Muscle of arm (tissue), 12 donors: Measurements from ENCODE around the gene SECISBP2. TPM values are rescaled to one million over a fixed set of nuclear protein-coding genes. Genes with fewer than 3 reads are reported as not detected.
"Not testable (repeated sequence)": the region's sequence is repeated elsewhere in the genome, so short reads cannot be mapped to it uniquely, and the experiment has no call there.

Experiments used
- DNase-seq: peaks from one replicate; pipeline ENCODE4 v3.0.0-alpha.2; 2013
- polyA plus RNA-seq, 12 donors: library from polyadenylated mRNA; unstranded; fragments of 120-200 nt; gene quantifications; one replicate each; pipeline ENCODE4 v1.2.1, GENCODE V29; 2013; ENCODE audit not compliant: insufficient read length in 12 of 12

SECISBP2 gene
- polyA plus RNA-seq, 12 donors, result 32.3 to 68.2 (median 45.0) TPM; not detected in 1

DNA sequence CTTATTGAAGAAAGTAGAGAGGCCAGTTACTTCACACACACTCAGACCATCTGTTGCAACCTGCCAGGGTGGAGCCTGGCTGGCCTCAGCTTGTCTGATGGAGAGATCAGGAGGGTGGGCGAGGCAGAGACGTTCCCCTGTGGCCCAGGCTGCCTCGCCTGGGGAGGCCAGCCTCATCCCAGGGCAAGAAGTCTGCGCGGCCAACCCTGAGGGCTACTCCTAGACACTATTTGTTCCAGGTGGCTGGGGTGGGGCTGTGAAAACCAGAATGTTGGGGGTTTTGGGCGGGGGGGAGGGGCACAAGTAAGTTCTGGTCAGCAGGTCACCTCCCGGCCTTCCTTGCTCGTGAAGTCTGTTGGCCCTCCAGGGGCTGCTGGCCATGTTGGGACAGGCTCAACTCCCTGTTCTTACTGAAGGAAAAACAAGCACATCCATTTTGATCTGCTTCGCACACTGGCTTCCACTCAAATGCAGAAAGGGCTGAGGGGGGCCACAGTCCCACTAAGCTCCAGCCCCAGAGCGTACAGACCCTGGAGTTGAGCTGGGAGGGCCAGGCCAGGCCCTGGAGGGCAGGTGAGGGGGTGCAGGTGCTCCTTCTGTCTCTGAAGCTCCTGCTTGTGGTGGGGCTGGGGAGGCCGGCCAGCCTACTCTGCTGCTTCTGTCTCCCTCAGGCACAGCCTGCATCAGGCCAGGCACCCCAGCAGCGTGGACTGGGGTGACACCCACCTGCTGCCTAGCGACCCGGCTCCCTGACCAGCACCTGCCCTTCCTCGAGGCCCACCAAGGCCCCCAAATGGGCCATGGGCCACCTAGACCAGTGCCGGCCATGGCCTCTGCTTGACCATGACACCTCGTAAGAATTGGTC is 46.6 kb downstream of the SECISBP2 start:
- no peak for DNase-seq

DNA sequence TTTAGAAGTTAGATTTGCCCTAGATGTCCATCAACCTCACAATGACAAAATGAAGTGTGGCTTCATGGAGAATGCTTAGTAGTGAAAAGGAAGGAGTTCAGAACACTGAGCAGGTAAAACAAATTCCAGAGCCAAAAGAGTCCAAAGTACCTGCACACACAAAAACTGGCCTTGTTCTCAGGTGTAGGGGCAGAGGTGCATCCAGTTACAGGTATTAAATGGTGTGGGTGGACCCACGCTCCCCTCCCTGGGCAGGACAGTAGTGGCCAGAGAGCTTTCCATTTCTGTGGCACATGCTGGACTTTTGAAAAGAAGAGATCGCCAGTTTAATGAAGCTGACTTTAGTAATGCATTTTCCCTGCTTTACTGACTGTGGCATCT is 47.2 kb downstream of the SECISBP2 start:
- DNase-seq, result no peak

DNA sequence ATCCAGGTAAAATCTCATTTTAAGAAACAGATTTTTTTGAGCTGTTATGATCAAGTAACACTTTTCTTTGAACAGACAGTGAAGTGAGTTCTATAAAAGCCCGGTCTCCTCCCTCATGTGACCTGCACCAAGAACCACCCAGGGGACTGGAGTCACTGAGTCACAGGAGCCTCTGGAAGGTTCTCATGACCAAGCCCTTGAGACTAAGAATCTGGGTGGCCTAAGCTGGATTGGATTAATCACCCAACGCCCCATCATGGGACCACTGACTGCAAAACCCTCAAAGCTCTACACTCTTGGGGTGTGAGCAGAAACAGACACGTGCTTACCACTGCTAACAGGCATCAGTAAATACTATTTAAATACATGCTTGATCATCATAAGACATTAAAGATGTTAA is 48.4 kb downstream of the SECISBP2 start:
- DNase-seq, result no peak

DNA sequence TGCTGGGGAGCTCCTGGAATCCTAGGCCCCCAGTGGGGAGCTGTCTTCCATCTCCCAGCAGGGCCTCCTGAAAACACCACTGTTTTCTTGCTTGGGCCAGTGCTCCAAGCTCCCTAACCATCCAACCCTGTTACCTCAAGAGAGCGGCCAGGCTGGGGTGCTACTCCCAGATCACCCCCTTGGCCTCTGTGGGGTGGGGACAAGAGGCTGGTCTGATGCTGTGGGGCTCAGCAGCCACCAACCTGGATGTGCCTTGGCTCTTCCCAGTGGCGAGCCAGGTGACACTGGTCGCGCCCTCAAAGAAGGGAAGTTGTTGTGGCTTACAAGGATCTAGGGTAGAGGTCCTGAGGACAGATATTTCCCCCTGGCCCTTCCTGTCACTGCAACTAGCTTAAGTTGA is 49.0 kb downstream of the SECISBP2 start:
- no peak for DNase-seq

DNA sequence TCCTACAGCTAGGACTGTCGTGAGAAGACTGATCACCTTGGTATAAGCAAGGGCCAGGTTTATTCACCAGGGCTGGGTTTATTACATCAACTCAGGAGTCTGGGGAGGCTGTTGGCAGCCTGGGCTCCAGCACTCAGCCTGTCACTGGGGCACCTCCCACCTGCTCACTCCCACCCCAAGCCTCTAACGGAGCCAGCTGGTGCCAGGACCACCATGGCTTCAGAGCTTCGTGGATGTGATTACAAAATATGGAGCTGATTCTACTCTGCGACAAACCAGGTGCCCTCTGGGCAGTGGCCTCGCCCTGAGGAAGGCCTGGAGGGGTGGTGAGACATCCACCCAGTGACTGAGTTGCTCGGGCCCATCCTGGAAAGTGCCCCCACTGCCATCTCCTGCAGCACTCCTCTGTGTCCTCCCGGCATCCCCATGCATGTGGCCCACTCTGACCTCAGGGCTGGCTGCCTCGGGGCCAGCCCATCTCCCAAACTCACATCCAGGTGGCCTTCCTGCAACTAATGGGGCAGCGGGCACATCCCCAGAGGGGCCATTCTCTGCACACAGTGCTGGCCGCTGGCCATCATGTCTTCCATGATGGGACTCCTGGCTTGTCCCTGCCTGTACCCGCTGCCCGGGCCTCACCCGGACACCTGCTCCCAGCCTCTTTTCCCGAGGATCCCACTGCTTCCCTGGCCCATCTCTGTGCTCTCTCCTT is 49.6 kb downstream of the SECISBP2 start:
- DNase-seq, result no peak

DNA sequence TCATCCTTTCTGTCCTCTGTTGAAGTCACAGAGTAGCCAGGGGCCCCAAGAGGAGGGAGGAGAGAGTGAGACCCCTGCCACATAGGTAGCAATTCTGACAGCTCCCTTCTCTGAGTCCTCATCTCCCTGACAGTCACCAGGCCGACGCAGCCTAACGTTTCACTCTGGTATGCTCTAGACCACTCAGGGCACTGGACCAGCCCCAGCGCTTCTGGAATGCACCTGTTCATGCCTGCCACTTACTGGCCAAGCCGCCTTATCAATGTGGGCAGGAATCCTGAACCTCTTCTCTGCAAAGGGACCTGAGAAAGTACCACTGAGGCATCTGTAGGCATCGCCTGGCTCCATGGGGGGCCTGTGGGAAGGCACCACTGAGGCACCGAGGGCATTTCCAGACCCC is 50.2 kb downstream of the SECISBP2 start:
- DNase-seq, result no peak

DNA sequence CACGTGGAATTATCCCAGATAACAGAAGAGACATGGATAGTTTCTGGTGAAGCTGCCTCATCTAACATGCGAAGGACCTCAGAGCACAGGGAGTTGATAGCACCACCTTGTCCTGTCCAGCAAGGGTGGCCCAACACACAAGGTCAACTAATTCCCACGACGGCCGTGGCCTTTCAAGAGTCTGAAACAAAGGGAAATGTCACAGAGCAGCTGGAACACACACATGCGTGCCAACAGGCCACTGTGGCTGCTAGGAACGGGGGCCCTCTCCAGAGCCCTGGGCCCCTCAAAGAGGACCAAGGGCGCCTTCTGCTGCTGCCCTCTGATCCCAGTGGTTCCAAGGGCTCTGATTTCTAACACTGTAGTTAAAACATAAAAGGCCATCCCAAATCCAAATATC is 50.7 kb downstream of the SECISBP2 start:
- no peak for DNase-seq

DNA sequence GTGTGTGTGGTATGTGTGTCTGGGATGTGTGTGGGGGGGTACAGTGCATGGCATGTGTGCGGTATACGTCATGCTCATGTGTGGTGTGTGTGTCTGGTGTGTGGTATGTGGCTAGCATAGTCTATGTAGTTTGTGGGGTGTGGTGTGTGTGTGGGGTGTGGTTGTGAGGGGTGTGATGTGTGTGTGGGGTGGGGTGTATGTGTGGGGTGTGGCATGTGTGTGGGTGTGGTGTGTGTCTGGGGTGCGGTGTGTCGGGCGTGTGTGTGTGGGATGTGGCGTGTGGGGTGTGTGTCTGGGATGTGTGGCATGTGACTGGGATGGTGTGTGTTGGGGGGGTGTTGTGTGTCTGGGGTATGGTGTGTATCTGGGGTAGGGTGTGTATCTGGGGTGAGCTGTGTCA is 52.3 kb downstream of the SECISBP2 start:
- no peak for DNase-seq

DNA sequence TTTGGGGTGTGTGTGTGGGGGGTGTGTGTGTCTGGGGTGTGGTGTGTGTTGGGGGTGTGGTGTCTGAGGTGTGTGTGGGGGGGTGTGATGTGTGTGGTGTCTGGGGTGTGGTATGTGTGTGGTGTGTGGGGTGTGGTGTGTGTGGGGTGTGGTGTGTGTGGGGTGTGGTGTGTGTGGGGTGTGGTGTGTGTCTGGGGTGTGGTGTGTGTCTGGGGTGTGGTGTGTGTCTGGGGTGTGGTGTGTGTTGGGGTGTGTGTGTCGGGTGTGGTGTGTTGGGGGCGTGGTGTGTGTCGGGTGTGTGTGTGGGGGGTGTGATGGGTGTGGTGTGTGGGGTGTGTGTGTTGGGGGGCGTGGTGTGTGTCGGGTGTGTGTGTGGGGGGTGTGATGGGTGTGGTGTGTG is 53.5 kb downstream of the SECISBP2 start:
- DNase-seq, result not testable (repeated sequence)

DNA sequence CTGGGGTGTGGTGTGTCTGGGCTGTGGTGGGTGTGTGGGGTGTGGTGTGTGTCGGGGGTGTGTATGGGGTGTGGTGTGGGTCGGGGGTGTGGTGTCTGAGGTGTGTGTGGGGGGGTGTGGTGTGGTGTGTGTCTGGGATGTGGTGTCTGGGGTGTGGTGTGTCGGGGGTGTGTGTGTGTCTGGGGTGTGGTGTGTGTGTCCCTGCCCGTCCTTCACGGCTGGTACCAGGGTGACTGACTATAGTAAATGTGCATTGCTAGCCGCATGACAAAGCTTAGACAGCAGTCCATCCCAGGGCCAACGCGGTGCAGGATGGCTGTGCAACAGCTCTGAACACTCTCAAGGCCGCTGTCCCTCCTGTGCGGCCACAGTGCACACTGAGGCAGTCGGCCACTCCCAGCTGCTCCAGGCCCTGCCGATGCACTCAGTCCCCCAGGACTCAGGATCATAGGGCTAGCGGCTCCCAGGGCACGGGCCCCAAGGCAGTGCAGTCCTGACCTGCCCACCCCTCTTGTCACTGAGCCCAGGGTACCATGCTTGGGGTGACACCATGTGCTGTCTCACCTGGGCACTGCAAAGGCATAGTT is 54.0 kb downstream of the SECISBP2 start:
- no peak for DNase-seq

DNA sequence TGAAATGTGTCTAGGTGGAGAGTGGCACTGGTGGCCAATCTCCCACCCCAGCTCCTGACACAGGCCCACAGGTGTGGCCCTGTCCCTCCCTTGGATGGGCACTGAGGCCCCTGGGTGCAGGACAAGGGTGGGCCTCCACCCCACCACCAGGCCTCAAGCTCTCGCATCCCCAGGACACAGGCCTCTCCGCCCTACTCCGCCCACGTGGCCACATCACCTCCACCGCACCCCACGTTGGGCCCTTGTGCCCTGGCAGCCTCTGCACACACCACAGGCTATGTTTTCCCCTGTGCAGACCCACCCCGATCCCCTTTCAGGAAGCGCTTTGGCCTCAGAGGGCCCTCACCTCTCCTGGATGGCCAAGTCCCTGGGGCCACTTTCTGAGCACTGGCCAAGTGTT is 54.7 kb downstream of the SECISBP2 start:
- no peak for DNase-seq

DNA sequence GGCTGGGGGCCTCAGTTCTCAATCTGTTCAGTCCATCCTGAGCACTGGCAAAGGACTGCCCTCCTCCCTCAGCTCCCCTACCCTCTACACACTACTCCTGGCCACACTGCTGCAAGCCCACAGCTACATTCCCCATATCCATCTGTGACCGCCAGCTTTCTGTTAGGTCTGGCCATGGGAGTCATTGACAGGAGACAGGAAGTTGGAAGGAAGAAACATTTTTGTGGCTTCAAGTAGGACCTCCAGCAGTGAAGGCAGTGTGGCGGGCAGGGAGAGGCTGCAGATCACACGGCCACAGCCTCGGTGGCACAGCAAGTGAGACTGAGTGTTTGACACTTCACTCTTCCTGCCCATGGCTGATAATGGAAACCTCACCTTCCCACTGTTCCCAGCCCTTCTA is 55.9 kb downstream of the SECISBP2 start:
- no peak for DNase-seq

DNA sequence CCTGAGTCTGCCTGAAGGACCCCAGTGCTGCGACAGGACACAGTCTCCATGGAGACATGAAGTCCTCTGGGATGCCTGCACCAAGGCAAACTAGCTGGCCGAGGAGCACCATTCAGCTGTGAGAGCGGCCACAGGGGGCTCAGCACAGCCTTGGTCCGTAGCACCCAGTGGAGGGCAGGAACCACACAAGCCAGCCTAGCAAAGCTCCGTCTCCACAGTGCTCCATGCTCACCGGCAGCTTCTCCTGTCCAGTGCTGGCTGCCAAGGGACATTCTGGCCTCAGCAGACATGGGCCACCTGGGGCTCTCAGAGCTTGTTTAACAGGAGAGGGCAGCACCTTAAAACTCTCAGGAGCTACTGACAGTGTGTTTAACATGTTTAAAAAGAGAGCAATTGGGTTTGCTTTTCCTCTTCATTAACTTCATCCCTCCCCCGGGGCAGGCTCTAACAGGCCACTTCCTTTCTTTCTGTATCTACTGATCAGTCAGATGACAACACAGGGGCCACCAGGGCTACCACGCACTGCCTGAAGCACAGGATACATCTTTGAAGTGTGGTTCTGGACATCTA is 57.0 kb downstream of the SECISBP2 start:
- DNase-seq, result no peak

DNA sequence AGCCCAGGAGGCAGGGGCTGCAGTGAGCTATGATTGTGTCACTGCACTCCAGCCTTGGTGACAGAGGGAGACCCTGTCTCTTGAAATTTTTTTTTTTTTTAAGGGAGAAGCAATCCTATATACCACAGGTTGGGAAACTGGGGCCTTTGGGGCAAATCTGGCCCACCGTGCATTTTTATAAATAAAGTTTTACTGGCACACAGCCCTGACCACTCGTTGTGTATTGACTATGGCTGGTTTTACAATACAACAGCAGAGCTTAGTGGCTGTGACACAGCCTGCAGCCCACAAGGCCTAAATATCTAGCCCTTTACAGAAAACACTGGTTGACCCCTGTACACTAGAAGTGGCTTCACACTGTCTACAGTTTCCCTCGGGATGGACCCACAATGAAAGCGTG is 58.0 kb downstream of the SECISBP2 start:
- DNase-seq, result no peak

DNA sequence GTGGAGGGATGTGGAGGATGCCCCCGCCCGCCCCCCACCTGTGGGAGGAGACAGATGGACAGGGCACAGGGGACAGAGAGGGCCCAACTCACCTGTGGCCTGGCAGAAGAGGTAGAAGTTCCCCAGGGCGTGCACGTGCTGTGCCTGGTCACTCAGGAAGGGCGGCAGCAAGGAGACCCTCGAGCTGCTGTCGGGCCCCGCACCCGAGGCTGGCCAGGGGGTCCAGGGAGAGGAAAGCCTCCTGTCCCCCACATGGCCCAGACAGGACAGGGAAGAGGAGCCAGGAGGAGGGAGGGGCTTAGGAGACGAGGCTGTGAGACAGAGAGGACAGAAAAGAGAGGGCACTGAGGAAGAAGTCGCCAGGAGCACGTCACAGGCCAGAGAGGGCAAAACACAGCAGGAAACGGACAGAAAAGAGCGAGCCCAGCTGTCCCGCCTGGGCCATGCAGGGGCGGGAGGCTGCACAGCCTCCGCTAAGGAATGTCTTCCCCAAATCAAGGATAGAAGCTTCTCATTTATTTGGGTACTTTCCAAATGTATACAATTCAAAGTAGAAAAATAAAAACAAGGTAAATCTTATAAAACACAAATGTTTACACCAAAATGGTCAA is 58.5 kb downstream of the SECISBP2 start:
- no peak for DNase-seq

DNA sequence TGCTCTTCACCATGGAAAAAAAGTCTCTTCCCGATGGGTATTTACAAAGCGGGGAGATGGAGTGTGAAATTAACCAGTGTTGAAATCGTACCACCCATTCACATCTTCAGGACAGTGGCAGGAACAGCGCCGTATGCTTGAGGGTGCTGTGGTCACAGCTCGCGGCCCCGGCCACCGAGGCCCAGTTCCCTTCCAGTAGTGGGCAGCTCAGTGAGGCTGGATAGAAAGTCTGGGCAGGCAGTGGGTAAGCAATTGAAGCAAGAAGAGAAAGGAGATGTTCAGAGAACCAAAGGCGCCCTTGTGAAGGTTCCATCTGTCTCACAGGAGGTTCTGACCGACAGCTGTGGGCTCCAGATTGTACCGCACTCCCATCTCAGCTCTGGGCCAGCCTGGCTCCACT is 59.1 kb downstream of the SECISBP2 start:
- DNase-seq, result no peak

DNA sequence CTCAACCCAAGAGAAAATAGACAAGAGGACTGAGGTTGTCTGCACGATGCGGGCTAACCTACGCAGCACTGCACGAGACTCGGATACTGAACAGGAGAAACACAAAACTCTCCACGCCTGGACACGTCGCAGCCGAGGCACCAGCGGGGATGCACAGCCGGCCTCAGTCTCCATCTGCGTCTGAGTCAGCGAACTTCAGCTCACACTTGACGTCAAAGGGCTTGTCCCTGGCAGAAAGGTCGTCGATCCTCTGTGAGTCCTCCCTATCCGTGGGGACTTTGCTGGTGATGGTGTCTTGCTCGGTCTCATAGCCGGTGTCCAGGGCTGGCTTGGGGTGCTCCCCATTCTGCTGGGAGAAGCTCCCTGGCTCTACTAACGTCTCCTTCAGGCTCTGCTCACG is 60.2 kb downstream of the SECISBP2 start:
- no peak for DNase-seq

DNA sequence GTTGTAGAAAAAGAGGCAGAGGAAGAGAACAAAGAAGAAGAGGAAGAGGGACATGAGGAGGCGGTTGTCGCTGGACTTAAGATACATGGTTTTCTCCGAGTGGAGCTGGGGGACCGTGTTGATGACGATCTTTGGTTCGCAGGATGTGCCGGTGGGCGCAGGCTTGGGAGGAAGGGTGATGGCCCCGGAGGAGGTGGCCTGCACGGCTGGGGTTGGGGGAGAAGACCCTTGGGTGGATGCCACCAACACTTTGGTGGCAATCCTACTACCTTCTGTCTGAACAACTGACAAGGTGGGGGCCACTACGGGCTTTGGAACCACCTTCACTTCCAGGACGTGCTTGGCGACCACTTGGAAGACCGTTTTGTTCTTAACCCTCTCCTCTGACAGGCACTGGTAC is 60.7 kb downstream of the SECISBP2 start:
- DNase-seq, result no peak

DNA sequence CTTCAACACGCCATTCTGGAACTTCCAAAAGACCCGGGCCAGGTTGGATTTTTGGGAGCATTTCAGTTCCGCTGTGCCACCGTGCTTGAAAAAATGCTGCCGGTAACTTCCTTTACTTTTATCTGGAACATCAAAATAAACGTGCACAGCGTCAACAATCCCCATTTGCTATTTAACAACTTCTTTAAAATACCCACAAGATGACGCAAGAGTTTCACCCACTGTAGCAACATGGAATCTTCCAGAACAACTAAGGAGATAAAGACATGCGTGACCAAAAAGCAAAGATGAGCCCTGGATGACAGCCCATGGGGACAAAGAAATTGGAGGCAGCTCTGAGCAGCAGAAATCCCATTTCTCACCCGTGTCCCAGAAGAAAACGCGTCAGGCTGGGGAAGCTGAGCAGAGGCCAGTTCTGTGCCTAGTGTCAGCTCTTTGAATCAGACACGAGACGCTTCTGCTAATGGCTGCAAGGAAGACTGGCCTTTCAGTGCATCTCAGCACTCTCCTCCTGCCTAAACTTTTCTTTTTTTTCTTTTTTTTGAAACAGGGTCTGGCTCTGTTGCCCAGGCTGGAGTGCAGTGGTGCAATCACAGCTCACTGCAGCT is 61.3 kb downstream of the SECISBP2 start:
- no peak for DNase-seq

DNA sequence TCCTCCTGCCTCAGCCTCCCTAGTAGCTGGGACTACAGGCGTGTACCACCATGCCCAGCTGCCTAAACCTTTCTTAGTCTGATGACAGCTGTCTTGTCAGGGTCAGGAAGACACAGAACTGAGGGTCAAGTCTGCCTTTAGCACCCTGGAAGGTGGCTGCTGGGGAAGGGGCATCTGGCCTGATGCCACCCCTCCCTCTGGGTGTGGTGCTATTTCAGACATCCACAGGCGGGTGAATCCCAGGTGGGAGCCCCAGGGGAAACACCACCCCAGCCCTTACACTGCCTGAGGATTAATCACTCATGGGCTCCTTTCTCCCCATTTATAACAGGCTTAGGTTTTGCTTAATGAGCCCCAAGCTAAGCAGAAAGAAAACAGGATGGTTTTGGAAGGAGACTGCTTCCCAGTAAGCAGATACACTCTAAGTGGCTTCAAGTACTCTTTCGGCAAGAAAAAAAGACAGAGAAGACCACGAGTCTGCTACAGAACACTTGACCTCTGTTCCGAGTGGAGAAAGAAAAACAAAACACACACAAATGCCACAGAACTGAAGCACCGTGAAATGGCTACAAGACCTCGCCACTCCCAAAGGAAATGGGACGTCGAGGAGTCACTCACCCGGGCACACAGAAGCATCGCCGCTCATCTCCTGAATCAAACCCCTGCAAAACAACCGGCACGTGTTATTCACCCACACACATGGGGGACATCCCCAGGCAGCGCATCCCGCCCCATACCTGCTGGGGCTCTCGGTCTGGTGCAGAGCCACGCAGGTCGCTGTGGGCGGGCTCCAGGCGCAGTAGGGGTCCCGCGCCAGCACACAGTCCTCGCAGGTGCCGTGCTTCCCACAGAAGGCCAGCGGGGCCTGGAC is 62.4 kb downstream of the SECISBP2 start:
- DNase-seq, result no peak

DNA sequence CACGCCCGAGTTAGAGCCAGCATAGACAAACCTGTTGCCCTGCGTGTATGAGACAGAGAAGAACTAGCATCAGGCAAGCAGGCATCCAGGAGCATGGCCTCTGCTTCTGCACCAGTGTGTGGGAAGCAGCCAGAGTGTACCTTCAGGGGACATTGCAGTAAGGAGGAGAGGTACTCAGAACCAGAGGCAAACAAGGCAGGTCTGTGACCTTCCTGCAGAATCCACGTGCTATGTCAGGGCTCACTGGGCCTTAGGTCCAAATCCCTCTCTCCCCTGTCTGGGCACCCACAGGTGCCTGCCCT is 63.0 kb downstream of the SECISBP2 start:
- DNase-seq, result no peak
